ENCODE data around the gene RPL10. TPM values are rescaled to one million over a fixed set of nuclear protein-coding genes. Genes with fewer than 3 reads are reported as not detected.

The RPL10 gene
- total RNA-seq, 1 experiment from 2014 or later = 3,490 TPM

DNA sequence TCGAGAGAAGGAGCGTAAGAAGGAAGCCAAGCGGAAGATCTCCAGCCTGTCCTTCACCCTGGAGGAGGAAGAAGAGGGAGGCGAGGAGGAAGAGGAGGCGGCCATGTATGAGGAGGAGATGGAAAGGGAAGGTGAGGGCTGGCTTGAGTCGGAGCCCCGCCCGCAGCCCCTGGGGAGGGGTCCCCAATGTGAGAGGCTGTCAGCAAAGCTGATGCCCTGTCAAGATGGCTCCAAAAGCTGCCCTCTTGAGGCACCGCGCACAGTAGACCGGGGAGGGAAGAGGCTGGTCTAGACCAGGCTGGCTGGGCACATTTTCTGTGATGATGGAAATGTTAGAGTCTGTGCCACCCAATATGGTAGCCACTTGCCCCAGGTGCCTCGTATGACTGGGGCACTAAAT lies 48.3 kb downstream of the RPL10 start:
- Mint-ChIP-seq H3K27me3 (ENCODE audit: insufficient read depth, unreplicated experiment) (peaks cover 19% of the 10 kb centered on the region), H3K27ac (ENCODE audit: low read depth, unreplicated experiment) (no peak overlapping the region), H3K36me3 (ENCODE audit: insufficient read depth, unreplicated experiment) (peaks cover 42% of the 10 kb centered on the region), H3K4me3 (ENCODE audit: unreplicated experiment) (no peak overlapping the region), H3K4me1 (ENCODE audit: insufficient read depth, unreplicated experiment) (no peaks in the 10 kb centered on the region), H3K9me3 (ENCODE audit: unreplicated experiment) (no peaks in the 10 kb centered on the region)
- TF ChIP-seq, protein P1, sequence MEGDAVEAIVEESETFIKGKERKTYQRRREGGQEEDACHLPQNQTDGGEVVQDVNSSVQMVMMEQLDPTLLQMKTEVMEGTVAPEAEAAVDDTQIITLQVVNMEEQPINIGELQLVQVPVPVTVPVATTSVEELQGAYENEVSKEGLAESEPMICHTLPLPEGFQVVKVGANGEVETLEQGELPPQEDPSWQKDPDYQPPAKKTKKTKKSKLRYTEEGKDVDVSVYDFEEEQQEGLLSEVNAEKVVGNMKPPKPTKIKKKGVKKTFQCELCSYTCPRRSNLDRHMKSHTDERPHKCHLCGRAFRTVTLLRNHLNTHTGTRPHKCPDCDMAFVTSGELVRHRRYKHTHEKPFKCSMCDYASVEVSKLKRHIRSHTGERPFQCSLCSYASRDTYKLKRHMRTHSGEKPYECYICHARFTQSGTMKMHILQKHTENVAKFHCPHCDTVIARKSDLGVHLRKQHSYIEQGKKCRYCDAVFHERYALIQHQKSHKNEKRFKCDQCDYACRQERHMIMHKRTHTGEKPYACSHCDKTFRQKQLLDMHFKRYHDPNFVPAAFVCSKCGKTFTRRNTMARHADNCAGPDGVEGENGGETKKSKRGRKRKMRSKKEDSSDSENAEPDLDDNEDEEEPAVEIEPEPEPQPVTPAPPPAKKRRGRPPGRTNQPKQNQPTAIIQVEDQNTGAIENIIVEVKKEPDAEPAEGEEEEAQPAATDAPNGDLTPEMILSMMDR (IDR thresholded peaks at IDR 0.05; ENCODE audit: unreplicated experiment) = no peak
- CTCF ChIA-PET = interaction anchor here (0.5 to 0.6 kb wide), 2 partner anchors 45 to 778 kb away, joined by 3 to 4 read pairs; no protein-coding TSS in a partner anchor
- DNase-seq (ENCODE audit: unreplicated experiment) = no peak
- no TSS peak for BruUV-seq (replicated peaks)
- intact Hi-C loops (cut with micrococcal nuclease) = no loop called here
- POLR2A ChIA-PET = interaction anchor here (1.0 kb wide), 2 partner anchors 11 to 49 kb away, joined by 3 to 4 read pairs; no protein-coding TSS in a partner anchor

DNA sequence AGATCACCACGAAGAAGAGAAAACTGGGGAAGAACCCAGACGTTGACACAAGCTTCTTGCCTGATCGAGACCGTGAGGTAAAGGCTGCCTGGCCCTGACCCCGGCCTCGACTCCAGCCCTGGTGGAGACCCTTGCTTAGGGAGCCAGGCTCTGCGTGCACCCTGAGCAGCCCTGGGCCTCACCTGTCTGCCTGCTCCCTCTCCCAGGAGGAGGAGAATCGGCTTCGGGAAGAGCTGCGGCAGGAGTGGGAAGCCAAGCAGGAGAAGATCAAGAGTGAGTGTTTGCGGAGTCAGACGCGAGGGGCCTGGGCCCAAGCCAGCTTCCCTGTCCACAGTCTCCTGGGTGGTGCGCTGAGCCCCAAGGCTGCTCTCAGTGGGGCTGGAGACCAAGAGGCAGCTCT lies 50.3 kb downstream of the RPL10 start:
- Mint-ChIP-seq H3K9me3 (ENCODE audit: unreplicated experiment) (no peaks in the 10 kb centered on the region), H3K36me3 (ENCODE audit: insufficient read depth, unreplicated experiment) (peaks cover 36% of the 10 kb centered on the region), H3K4me1 (ENCODE audit: insufficient read depth, unreplicated experiment) (no peaks in the 10 kb centered on the region), H3K4me3 (ENCODE audit: unreplicated experiment) (no peak overlapping the region), H3K27ac (ENCODE audit: low read depth, unreplicated experiment) (no peak overlapping the region), H3K27me3 (ENCODE audit: insufficient read depth, unreplicated experiment) (peaks cover 34% of the 10 kb centered on the region)
- ChIA-PET POLR2A (interaction anchor here (0.5 kb wide), 1 partner anchor 49 kb away, joined by 3 read pairs; no protein-coding TSS in a partner anchor), CTCF (interaction anchor here (0.5 kb wide), 1 partner anchor 28 kb away, joined by 3 read pairs; no protein-coding TSS in a partner anchor)
- DNase-seq (ENCODE audit: unreplicated experiment) = no peak
- TF ChIP-seq, protein P1 (IDR thresholded peaks at IDR 0.05; ENCODE audit: unreplicated experiment) = no peak
- intact Hi-C loops (cut with micrococcal nuclease) = no loop called here
- BruUV-seq (replicated peaks) = no TSS peak

DNA sequence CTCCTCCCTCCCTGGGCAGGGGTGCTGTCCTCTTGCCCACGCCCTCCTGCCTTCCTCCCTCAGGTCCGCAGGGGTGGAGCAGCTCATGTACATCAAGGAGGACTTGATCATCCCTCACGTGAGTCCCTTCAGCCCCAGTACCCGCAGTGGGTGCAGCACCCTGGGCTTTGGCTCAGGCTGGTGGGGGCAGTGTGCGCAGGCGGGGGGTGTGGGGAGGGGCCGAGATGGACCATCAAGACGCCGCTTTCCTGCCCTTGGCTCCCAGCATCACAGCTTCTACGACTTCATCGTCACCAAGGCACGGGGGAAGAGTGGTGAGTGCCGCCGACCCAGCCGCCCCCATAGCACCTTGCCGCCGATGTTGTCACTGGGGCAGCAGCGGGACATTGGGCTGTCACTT lies 51.4 kb downstream of the RPL10 start:
- TF ChIP-seq, protein P1 (IDR thresholded peaks at IDR 0.05; ENCODE audit: unreplicated experiment) = no peak
- intact Hi-C loops (cut with micrococcal nuclease) = no loop called here
- BruUV-seq (replicated peaks) = no TSS peak
- Mint-ChIP-seq H3K4me3 (ENCODE audit: unreplicated experiment) (no peak overlapping the region), H3K9me3 (ENCODE audit: unreplicated experiment) (no peaks in the 10 kb centered on the region), H3K27ac (ENCODE audit: low read depth, unreplicated experiment) (no peak overlapping the region), H3K27me3 (ENCODE audit: insufficient read depth, unreplicated experiment) (peaks cover 44% of the 10 kb centered on the region), H3K4me1 (ENCODE audit: insufficient read depth, unreplicated experiment) (no peaks in the 10 kb centered on the region), H3K36me3 (ENCODE audit: insufficient read depth, unreplicated experiment) (peaks cover 31% of the 10 kb centered on the region)
- POLR2A ChIA-PET = no interaction called here
- DNase-seq (ENCODE audit: unreplicated experiment) = no peak
- CTCF ChIA-PET = no interaction called here

DNA sequence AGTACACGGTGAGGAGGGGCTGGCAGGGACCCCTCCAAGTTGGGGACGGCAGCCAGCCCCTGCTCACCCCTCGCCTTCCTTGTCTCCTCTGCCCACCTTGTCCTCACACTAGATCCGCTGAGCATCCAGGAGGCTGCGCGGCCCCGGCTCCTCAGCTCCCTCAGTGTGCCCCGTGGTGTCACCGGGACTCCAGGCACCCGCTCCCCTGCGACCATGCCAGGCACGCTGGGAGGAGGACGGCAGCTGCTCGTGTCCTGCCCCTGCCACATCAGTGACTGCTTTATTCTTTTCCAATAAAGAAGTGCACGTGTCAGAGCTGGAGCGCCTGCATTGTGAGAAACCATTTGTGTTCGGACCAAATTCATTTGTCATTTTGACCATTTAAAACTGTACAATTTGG lies 52.1 kb downstream of the RPL10 start:
- intact Hi-C loops (cut with micrococcal nuclease) = no loop called here
- TF ChIP-seq, protein P1 (IDR thresholded peaks at IDR 0.05; ENCODE audit: unreplicated experiment) = no peak
- Mint-ChIP-seq H3K9me3 (ENCODE audit: unreplicated experiment) (no peaks in the 10 kb centered on the region), H3K36me3 (ENCODE audit: insufficient read depth, unreplicated experiment) (peaks cover 31% of the 10 kb centered on the region), H3K27ac (ENCODE audit: low read depth, unreplicated experiment) (no peak overlapping the region), H3K4me3 (ENCODE audit: unreplicated experiment) (no peak overlapping the region), H3K4me1 (ENCODE audit: insufficient read depth, unreplicated experiment) (no peaks in the 10 kb centered on the region), H3K27me3 (ENCODE audit: insufficient read depth, unreplicated experiment) (peaks cover 50% of the 10 kb centered on the region)
- no peak for DNase-seq (ENCODE audit: unreplicated experiment)
- ChIA-PET CTCF (no interaction called here), POLR2A (no interaction called here)
- no TSS peak for BruUV-seq (replicated peaks)

Small RNAs within 50 kb of the gene (microRNA-seq; reads per million reads assigned to microRNA genes)
- 0.53 reads per million for gene MIR6858

Other genes starting within 250 kb of the RPL10 start
- gene OPN1MW, start 215.8 kb upstream of the RPL10 start, total RNA-seq (2022) = not detected in 2 replicates
- not detected in 2 replicates for gene OPN1MW2, start 178.6 kb upstream of the RPL10 start, total RNA-seq (2022)
- not detected in 2 replicates for gene OPN1MW3, start 140.8 kb upstream of the RPL10 start, total RNA-seq (2022)
- not detected in 2 replicates for gene TEX28, start 103.3 kb upstream of the RPL10 start, total RNA-seq (2022)
- not detected in 2 replicates for gene TKTL1, start 102.6 kb upstream of the RPL10 start, total RNA-seq (2022)
- 1,218 and 1,231 TPM in 2 replicates for gene FLNA, start 23.7 kb upstream of the RPL10 start, total RNA-seq (2022)
- gene EMD, start 19.1 kb upstream of the RPL10 start, total RNA-seq (2022) = 94.5 and 107 TPM in 2 replicates
- 20.5 and 21.2 TPM in 2 replicates for gene DNASE1L1, start 10.9 kb downstream of the RPL10 start, total RNA-seq (2022)
- 48.0 and 59.1 TPM in 2 replicates for gene TAFAZZIN, start 13.2 kb downstream of the RPL10 start, total RNA-seq (2022)
- 48.7 and 57.0 TPM in 2 replicates for gene ATP6AP1, start 30.3 kb downstream of the RPL10 start, total RNA-seq (2022)
- 89.9 and 121 TPM in 2 replicates for gene GDI1, start 38.8 kb downstream of the RPL10 start, total RNA-seq (2022)
- 62.1 and 88.7 TPM in 2 replicates for gene FAM50A, start 45.8 kb downstream of the RPL10 start, total RNA-seq (2022)
- gene PLXNA3, start 59.9 kb downstream of the RPL10 start, total RNA-seq (2022) = 47.6 and 48.0 TPM in 2 replicates
- gene LAGE3, start 80.9 kb downstream of the RPL10 start, total RNA-seq (2022) = 17.8 and 21.1 TPM in 2 replicates
- gene UBL4A, start 88.2 kb downstream of the RPL10 start, total RNA-seq (2022) = 26.7 and 27.9 TPM in 2 replicates
- gene SLC10A3, start 92.3 kb downstream of the RPL10 start, total RNA-seq (2022) = 17.9 and 21.2 TPM in 2 replicates
- 40.9 and 45.3 TPM in 2 replicates for gene FAM3A, start 117.9 kb downstream of the RPL10 start, total RNA-seq (2022)
- gene G6PD, start 148.5 kb downstream of the RPL10 start, total RNA-seq (2022) = 42.1 and 49.5 TPM in 2 replicates
- gene IKBKG, start 149.2 kb downstream of the RPL10 start, total RNA-seq (2022) = 29.3 and 32.1 TPM in 2 replicates
- not detected in 2 replicates for gene CTAG1A, start 186.8 kb downstream of the RPL10 start, total RNA-seq (2022)
- not detected in 2 replicates for gene CTAG1B, start 220.9 kb downstream of the RPL10 start, total RNA-seq (2022)

All from MCF 10A (cell line).